ENCODE measurements around the gene GRSF1. TPM values are rescaled to one million over a fixed set of nuclear protein-coding genes. Genes with fewer than 3 reads are reported as not detected.

GRSF1 gene
- total and polyA plus RNA-seq, 10 of the 15 experiments (the other 5 are each of a cell fraction or from before 2014, with no cell fraction given) = 37.5 to 105 (median 68.4) TPM

DNA sequence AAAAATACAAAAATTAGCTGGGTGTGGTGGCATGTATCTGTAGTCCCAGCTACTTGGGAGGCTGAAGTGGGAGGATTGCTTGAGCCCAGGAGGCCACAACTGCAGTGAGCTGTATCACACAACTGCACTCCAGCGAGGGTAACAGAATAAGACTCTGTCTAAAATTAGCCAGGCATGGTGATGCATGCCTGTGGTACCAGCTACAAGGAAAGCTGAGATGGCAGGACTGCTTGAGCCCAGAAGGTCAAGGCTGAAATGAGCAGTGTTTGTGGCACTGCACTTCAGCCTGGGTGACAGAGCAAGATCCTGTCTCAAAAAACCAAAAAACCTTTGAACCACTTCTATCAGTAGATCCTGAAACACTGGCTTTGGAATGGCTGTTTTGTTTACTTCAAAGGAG lies 10.2 kb downstream of the GRSF1 start:
- TF ChIP-seq, protein P1, sequence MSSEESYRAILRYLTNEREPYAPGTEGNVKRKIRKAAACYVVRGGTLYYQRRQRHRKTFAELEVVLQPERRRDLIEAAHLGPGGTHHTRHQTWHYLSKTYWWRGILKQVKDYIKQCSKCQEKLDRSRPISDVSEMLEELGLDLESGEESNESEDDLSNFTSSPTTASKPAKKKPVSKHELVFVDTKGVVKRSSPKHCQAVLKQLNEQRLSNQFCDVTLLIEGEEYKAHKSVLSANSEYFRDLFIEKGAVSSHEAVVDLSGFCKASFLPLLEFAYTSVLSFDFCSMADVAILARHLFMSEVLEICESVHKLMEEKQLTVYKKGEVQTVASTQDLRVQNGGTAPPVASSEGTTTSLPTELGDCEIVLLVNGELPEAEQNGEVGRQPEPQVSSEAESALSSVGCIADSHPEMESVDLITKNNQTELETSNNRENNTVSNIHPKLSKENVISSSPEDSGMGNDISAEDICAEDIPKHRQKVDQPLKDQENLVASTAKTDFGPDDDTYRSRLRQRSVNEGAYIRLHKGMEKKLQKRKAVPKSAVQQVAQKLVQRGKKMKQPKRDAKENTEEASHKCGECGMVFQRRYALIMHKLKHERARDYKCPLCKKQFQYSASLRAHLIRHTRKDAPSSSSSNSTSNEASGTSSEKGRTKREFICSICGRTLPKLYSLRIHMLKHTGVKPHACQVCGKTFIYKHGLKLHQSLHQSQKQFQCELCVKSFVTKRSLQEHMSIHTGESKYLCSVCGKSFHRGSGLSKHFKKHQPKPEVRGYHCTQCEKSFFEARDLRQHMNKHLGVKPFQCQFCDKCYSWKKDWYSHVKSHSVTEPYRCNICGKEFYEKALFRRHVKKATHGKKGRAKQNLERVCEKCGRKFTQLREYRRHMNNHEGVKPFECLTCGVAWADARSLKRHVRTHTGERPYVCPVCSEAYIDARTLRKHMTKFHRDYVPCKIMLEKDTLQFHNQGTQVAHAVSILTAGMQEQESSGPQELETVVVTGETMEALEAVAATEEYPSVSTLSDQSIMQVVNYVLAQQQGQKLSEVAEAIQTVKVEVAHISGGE (CRISPR knock-in tag; IDR thresholded peaks at IDR 0.05) = no peak
- no peak for TF ChIP-seq YY1 (IDR thresholded peaks at IDR 0.05; ENCODE audit: low read depth, low read length)
- TF ChIP-seq WRNIP1 (IDR thresholded peaks at IDR 0.05; ENCODE audit: borderline replicate concordance, low read depth, low read length) = no peak
- TF ChIP-seq ZBTB40 (IDR thresholded peaks at IDR 0.05; ENCODE audit: borderline replicate concordance) = no peak
- no peak for TF ChIP-seq NR2F1 (conservative IDR thresholded peaks at IDR 0.05)
- TF ChIP-seq SIX5 (IDR thresholded peaks at IDR 0.05; ENCODE audit: low read depth, low read length, severe bottlenecking) = no peak
- ChIA-PET RAD21 (ENCODE audit: unreplicated experiment) (interaction anchor here (2.0 kb wide), 1 partner anchor 95 kb away, joined by 7 read pairs; no protein-coding TSS in a partner anchor), CTCF (interaction anchor here (1.0 kb wide), 2 partner anchors 86 to 175 kb away, joined by 3 to 4 read pairs; no protein-coding TSS in a partner anchor), POLR2A (interaction anchor here (0.6 to 0.9 kb wide), 4 partner anchors 10 to 125 kb away, joined by 3 to 5 read pairs (median 4); no protein-coding TSS in a partner anchor), SMC1A (ENCODE audit: uncharacterized antibody, unreplicated experiment) (interaction anchor here (0.7 to 1.5 kb wide), 3 partner anchors 25 to 193 kb away, joined by 3 read pairs; no protein-coding TSS in a partner anchor)
- 0% methylated on average over 1 of the region's 1 CpG for WGBS (ENCODE audit: insufficient coverage, insufficient replicate concordance, low lambda C conversion rate, missing lambda C conversion rate)
- peaks cover 11 to 46% of the 10 kb centered on the region in 2 experiments for H3K36me3 ChIP-seq (ENCODE audit: control insufficient read depth in 2 of 2, insufficient read depth in 2 of 2, low read length in 1 of 2)
- no TSS peak for BruUV-seq (replicated peaks)
- no peak for ATAC-seq
- no peak for FAIRE-seq
- H3K27ac ChIP-seq (ENCODE audit: control insufficient read depth, insufficient read depth) = no peak overlapping the region
- DNase-seq (ENCODE audit: low read depth, low spot score) = no peak
- H3K9ac ChIP-seq (ENCODE audit: control insufficient read depth, insufficient read depth, low read length) = no peak overlapping the region
- peaks cover 8% of the 10 kb centered on the region for H3K79me2 ChIP-seq (ENCODE audit: control insufficient read depth, insufficient read depth, low read length)
- intact Hi-C loops (cut with micrococcal nuclease; ENCODE audit: unreplicated experiment) (no loop called here), in situ Hi-C loops (cut with MboI) (no loop called here)
- H3K9me3 ChIP-seq (replicated peaks; ENCODE audit: control insufficient read depth, insufficient read depth, low read length) = no peaks in the 10 kb centered on the region
- no peaks in the 10 kb centered on the region for H4K20me1 ChIP-seq (ENCODE audit: control insufficient read depth, insufficient read depth)
- no peak overlapping the region for H2AFZ ChIP-seq (ENCODE audit: control insufficient read depth, low read depth, low read length)
- no peaks in the 10 kb centered on the region for H3K4me1 ChIP-seq (ENCODE audit: control insufficient read depth, insufficient read depth, low read length)
- no peak overlapping the region for H3K4me3 ChIP-seq
- H3K27me3 ChIP-seq (replicated peaks in 1 of 2; ENCODE audit: control insufficient read depth in 2 of 2, insufficient read depth in 2 of 2, low read length in 1 of 2) = no peaks in the 10 kb centered on the region
- H3K4me2 ChIP-seq (ENCODE audit: control insufficient read depth, insufficient read depth) = no peak overlapping the region

Data from GM12878 (cell line).